Measurements from ENCODE around the gene ST3GAL2. TPM values are rescaled to one million over a fixed set of nuclear protein-coding genes. Genes with fewer than 3 reads are reported as not detected.

The ST3GAL2 gene
- total and polyA plus RNA-seq, 9 of the 15 experiments (the other 6 are each of a cell fraction or from before 2014, with no cell fraction given): 1.5 to 108 (median 34.3) TPM

DNA sequence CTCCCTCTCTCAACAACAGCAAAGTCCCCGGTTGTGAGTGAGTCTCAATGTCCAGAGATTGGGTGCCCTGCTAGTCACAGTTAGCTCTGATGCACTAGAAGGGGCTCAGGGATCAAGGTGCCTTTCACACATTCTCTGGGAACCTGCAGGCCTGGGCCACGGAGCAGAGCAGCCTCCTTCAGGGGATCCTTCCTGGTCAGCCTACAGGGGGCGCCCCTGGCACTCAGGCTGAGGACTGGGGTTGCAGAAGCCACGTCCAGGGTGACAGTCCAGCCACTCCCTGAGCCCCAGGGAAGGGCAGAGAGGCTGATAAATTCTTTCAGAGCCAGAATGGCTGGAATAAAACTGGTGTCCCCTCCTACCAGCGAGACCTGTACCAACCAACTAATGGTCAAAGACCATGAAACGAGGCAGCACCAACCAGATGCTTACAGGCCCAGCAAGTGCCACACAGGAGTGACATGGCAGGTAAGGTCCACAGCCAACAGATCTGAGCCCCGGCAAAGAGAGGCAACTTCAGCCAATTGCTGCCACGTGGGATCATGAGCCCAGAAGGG lies 43.5 kb downstream of the ST3GAL2 start (continued):
- TF ChIP-seq, protein P1, sequence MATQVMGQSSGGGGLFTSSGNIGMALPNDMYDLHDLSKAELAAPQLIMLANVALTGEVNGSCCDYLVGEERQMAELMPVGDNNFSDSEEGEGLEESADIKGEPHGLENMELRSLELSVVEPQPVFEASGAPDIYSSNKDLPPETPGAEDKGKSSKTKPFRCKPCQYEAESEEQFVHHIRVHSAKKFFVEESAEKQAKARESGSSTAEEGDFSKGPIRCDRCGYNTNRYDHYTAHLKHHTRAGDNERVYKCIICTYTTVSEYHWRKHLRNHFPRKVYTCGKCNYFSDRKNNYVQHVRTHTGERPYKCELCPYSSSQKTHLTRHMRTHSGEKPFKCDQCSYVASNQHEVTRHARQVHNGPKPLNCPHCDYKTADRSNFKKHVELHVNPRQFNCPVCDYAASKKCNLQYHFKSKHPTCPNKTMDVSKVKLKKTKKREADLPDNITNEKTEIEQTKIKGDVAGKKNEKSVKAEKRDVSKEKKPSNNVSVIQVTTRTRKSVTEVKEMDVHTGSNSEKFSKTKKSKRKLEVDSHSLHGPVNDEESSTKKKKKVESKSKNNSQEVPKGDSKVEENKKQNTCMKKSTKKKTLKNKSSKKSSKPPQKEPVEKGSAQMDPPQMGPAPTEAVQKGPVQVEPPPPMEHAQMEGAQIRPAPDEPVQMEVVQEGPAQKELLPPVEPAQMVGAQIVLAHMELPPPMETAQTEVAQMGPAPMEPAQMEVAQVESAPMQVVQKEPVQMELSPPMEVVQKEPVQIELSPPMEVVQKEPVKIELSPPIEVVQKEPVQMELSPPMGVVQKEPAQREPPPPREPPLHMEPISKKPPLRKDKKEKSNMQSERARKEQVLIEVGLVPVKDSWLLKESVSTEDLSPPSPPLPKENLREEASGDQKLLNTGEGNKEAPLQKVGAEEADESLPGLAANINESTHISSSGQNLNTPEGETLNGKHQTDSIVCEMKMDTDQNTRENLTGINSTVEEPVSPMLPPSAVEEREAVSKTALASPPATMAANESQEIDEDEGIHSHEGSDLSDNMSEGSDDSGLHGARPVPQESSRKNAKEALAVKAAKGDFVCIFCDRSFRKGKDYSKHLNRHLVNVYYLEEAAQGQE (IDR thresholded peaks at IDR 0.05; ENCODE audit: borderline replicate concordance): peak; percentile 78
- TF ChIP-seq, protein P1 (CRISPR knock-in tag; IDR thresholded peaks at IDR 0.05; ENCODE audit: low read depth): no peak
- peak; percentile 86 for TF ChIP-seq SMC3 (conservative IDR thresholded peaks at IDR 0.05; ENCODE audit: insufficient read depth, low read depth, low read length)
- TF ChIP-seq PPARD (CRISPR knock-in tag; IDR thresholded peaks at IDR 0.05): no peak
- TF ChIP-seq, protein P2, sequence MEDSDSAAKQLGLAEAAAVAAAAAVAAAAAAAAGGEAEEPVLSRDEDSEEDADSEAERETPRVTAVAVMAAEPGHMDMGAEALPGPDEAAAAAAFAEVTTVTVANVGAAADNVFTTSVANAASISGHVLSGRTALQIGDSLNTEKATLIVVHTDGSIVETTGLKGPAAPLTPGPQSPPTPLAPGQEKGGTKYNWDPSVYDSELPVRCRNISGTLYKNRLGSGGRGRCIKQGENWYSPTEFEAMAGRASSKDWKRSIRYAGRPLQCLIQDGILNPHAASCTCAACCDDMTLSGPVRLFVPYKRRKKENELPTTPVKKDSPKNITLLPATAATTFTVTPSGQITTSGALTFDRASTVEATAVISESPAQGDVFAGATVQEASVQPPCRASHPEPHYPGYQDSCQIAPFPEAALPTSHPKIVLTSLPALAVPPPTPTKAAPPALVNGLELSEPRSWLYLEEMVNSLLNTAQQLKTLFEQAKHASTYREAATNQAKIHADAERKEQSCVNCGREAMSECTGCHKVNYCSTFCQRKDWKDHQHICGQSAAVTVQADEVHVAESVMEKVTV (CRISPR knock-in tag; IDR thresholded peaks at IDR 0.05): peak; percentile 32; the same call in 1 of the 2 replicates
- no peak for TF ChIP-seq ZNF174 (CRISPR knock-in tag; IDR thresholded peaks at IDR 0.05)
- TF ChIP-seq EGR1 (conservative IDR thresholded peaks at IDR 0.05): no peak
- peak; percentile 49; the same call in 1 of the 2 replicates for TF ChIP-seq RB1 (IDR thresholded peaks at IDR 0.05; ENCODE audit: low read depth)
- no peak for TF ChIP-seq ZNF586 (CRISPR knock-in tag; conservative IDR thresholded peaks at IDR 0.05)
- TF ChIP-seq JUND (IDR thresholded peaks at IDR 0.05; ENCODE audit: borderline replicate concordance, low read depth, low read length): peak; percentile 36; the same call in 1 of the 2 replicates
- no peak for TF ChIP-seq JUND (tag; IDR thresholded peaks at IDR 0.05; ENCODE audit: borderline replicate concordance, low read depth, low read length)
- TF ChIP-seq KHSRP (IDR thresholded peaks at IDR 0.05): no peak
- 0 out of 2 replicates have a peak, but pooled peaks have one; percentile 41 for TF ChIP-seq ARID2 (IDR thresholded peaks at IDR 0.05)
- TF ChIP-seq GABPB2 (CRISPR knock-in tag; conservative IDR thresholded peaks at IDR 0.05): no peak
- TF ChIP-seq PHB (CRISPR knock-in tag; IDR thresholded peaks at IDR 0.05): no peak
- TF ChIP-seq NCOR1 (IDR thresholded peaks at IDR 0.05): no peak
- no peak for TF ChIP-seq DPF2 (IDR thresholded peaks at IDR 0.05)
- TF ChIP-seq CBX5 (IDR thresholded peaks at IDR 0.05; ENCODE audit: borderline replicate concordance, low read depth): no peak
- TF ChIP-seq, protein P3, sequence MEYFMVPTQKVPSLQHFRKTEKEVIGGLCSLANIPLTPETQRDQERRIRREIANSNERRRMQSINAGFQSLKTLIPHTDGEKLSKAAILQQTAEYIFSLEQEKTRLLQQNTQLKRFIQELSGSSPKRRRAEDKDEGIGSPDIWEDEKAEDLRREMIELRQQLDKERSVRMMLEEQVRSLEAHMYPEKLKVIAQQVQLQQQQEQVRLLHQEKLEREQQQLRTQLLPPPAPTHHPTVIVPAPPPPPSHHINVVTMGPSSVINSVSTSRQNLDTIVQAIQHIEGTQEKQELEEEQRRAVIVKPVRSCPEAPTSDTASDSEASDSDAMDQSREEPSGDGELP (CRISPR knock-in tag; IDR thresholded peaks at IDR 0.05; ENCODE audit: borderline replicate concordance): peak; percentile 57; the same call in 1 of the 2 replicates
- 0 out of 2 replicates have a peak, but pooled peaks have one; percentile 39 for TF ChIP-seq KAT7 (CRISPR knock-in tag; IDR thresholded peaks at IDR 0.05; ENCODE audit: borderline replicate concordance)
- TF ChIP-seq SMARCC2 (IDR thresholded peaks at IDR 0.05; ENCODE audit: low read depth): no peak

All from K562 (cell line).